Sciatic nerve (tissue), 2 donors: ENCODE results near the gene CEBPA. TPM values are rescaled to one million over a fixed set of nuclear protein-coding genes. Genes with fewer than 3 reads are reported as not detected.
"Not testable (repeated sequence)": the region's sequence is repeated elsewhere in the genome, so short reads cannot be mapped to it uniquely, and the experiment has no call there.

Experiments
- ATAC-seq: fragments of 200-7000 bp; cut with Tn5 transposase; one replicate; pipeline ENCODE4 v1.9.1; 2020; ENCODE audit warnings: mild to moderate bottlenecking, moderate library complexity
- DNase-seq: peaks from one replicate; pipeline ENCODE4 v3.0.0-alpha.2; 2020; ENCODE audit warnings: low spot score
- intact Hi-C: fragments of 100-400 bp; cut with DNase I; formaldehyde crosslinking; loops from one replicate; pipeline ENCODE4 v1.14.2; 2022
- total RNA-seq: library from RNA; stranded (reverse); fragmentation: NEBNext Ultra II Directional; extraction: Animal tissue kit (Norgen Biotek cat#: 25700); gene quantifications from one replicate; pipeline ENCODE4 v1.2.1, GENCODE V29; 2021
- donor health status: DM: no; HTN: no; CAD: no.
- donor health status: DM: no; HTN: no; CAD: no.

CEBPA gene
- total RNA-seq, 1 donor from 2014 or later: 20.4 TPM

GRCh38 chr19:33329736-33330135 lies 27.4 kb upstream of the CEBPA start:
- intact Hi-C loops: no loop called here
- ATAC-seq (no peak), DNase-seq (no peak)

- intact Hi-C loops: no loop called here
- ATAC-seq (no peak), DNase-seq (no peak)
Measured at GRCh38 chr19:33329060-33329459, 26.7 kb upstream of the CEBPA start.

GRCh38 chr19:33325920-33326319 lies 23.6 kb upstream of the CEBPA start:
- intact Hi-C loops: no loop called here
- ATAC-seq: peak; percentile 85
- no peak for DNase-seq

- DNase-seq (no peak), ATAC-seq (no peak)
- intact Hi-C loops: no loop called here
Measured at GRCh38 chr19:33324628-33325027, 22.3 kb upstream of the CEBPA start.

GRCh38 chr19:33323093-33323820 lies 20.9 kb upstream of the CEBPA start:
- intact Hi-C loops: no loop called here
- ATAC-seq (no peak), DNase-seq (no peak)

GRCh38 chr19:33320636-33321035 lies 18.3 kb upstream of the CEBPA start:
- no peak for DNase-seq
- ATAC-seq: no peak
- intact Hi-C loops: no loop called here

- ATAC-seq, intact Hi-C loops, DNase-seq: not testable (repeated sequence)
Measured at GRCh38 chr19:33317991-33318390, 15.7 kb upstream of the CEBPA start.

GRCh38 chr19:33317517-33317916 lies 15.2 kb upstream of the CEBPA start:
- intact Hi-C loops: no loop called here
- ATAC-seq (no peak), DNase-seq (no peak)

- intact Hi-C loops: no loop called here
Measured at GRCh38 chr19:33316541-33317264, 14.4 kb upstream of the CEBPA start.

GRCh38 chr19:33312808-33313207 lies 10.5 kb upstream of the CEBPA start:
- ATAC-seq, intact Hi-C loops: not testable (repeated sequence)

More at GRCh38 chr19:33316541-33317264, 14.4 kb upstream of the CEBPA start:
- ATAC-seq (no peak), DNase-seq (no peak)

GRCh38 chr19:33312065-33312464 lies 9.7 kb upstream of the CEBPA start:
- intact Hi-C loops: no loop called here
- ATAC-seq (no peak), DNase-seq (no peak)

More at GRCh38 chr19:33312808-33313207, 10.5 kb upstream of the CEBPA start:
- not testable (repeated sequence) for DNase-seq

- DNase-seq: no peak
- ATAC-seq: peak; percentile 26
- intact Hi-C loops: no loop called here
Measured at GRCh38 chr19:33311326-33311682, 9.0 kb upstream of the CEBPA start.

- no peak for DNase-seq
- no peak for ATAC-seq
- intact Hi-C loops: no loop called here
Measured at GRCh38 chr19:33310606-33311325, 8.4 kb upstream of the CEBPA start.

GRCh38 chr19:33309826-33310225 lies 7.5 kb upstream of the CEBPA start:
- intact Hi-C loops: loop anchor here (10.0 kb wide), 1 partner anchor 95 kb away; no protein-coding TSS in a partner anchor
- no peak for DNase-seq
- no peak for ATAC-seq

- ATAC-seq (no peak), DNase-seq (no peak)
- intact Hi-C loops: loop anchor here (10.0 kb wide), 1 partner anchor 98 kb away; no protein-coding TSS in a partner anchor
Measured at GRCh38 chr19:33306853-33307792, 4.8 kb upstream of the CEBPA start.

GRCh38 chr19:33306191-33306590 lies 3.9 kb upstream of the CEBPA start:
- intact Hi-C loops: loop anchor here (10.0 kb wide), 1 partner anchor 99 kb away; no protein-coding TSS in a partner anchor
- DNase-seq (no peak), ATAC-seq (no peak)

GRCh38 chr19:33304760-33305647 lies 2.7 kb upstream of the CEBPA start:
- intact Hi-C loops: loop anchor here (2.0 to 10.0 kb wide), 2 partner anchors 28 to 100 kb away; no protein-coding TSS in a partner anchor
- DNase-seq (no peak), ATAC-seq (no peak)
